ENCODE results near the gene EEFSEC. TPM values are rescaled to one million over a fixed set of nuclear protein-coding genes. Genes with fewer than 3 reads are reported as not detected.

EEFSEC gene
- total and polyA plus RNA-seq, 2 of the 8 experiments (the other 6 are each of a cell fraction or from before 2014, with no cell fraction given) = 13.1 to 19.8 TPM

DNA sequence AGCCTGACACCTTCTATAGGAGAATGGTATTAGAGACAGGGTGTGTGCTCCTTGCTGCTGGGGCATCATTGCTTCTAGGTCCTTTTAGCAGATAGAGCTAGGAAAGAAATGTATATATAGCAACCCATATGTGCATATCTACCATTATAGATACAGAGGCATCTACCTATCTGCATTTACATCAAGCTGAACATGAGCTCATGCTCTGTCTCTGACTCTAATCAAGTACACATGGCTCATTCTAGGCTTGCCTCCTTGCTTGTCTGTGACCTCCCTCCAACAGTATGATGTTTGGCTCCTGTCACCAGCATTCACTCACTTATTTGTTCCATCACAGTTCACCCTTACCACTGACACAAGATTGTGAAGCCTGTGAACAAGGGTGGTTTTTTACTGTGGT, 133.4 kb downstream of the EEFSEC start (continued):
- TF ChIP-seq CBX8 (IDR thresholded peaks at IDR 0.05; ENCODE audit: borderline replicate concordance, low read depth, low read length) = no peak
- no peak for TF ChIP-seq BACH1 (IDR thresholded peaks at IDR 0.05; ENCODE audit: low read length)
- TF ChIP-seq CEBPB (IDR thresholded peaks at IDR 0.05; ENCODE audit: low read depth, low read length) = no peak
- no peak for TF ChIP-seq EGR1 (IDR thresholded peaks at IDR 0.05; ENCODE audit: borderline replicate concordance, low read depth, low read length)
